ENCODE measurements around the gene OR13C5.

Gene OR13C5

GRCh38 chr9:104553261-104553660 lies 46.0 kb downstream of the OR13C5 start:
- DNase-seq: no peak

Data from nucleus accumbens (tissue), 56 donors.